ENCODE results near the gene MT1HL1.

- TF ChIP-seq CTCF (IDR thresholded peaks at IDR 0.05) = no peak
- no peak for TF ChIP-seq POLR2A (IDR thresholded peaks at IDR 0.05)
Measured at GRCh38 chr1:237041461-237041794, 37.2 kb upstream of the MT1HL1 start.

Data from adrenal gland (tissue), 5 donors.